ENCODE results near the gene RTL10.

The RTL10 gene

DNA sequence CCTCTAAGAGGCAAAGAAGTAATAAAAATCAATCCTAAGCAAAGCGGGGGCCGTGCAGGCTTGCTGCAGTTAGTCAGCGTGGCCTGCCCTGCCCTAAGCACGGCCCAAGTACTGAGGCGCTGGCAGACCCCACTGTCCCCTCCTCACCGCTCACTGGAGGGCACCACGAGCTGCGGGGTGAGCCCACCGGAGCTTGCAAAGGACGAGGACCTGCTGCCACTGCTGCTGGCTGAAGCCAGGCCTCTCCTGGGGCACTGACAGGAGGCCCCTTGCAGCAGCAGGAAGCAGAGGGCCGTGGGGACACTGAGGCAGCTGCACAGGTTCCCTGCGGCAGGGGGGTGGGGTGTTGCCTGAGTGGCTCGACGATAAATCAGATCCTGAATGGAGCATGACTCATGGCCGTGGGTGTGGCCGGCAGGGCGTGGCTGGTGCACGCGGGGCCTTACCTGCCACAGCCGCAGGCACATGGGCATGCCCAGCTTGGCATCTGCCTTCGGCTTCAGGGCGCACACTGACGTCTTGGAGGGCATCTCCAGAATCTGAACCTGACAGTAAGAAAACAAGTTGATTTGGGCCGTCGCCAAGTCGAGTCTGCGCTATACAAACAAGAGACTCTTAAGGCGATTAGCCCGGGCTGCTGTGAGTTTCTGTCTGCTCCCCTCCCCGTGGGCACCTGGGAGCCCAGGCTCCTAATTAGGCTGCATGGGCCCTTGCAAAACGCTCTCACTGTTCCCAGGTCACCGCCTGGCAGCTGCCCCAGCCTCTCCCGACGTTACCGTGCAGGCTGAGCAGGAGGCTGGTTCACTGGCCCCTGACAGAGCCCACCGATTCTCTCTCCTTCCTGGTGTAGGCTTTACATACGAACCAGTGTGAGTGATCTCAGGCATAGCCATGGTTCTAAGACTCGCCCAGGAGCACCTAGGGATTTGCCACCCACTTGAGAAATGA is 48.2 kb downstream of the RTL10 start:
- H2AFZ ChIP-seq (ENCODE audit: low read length) = no peak overlapping the region
- no peak overlapping the region for H3K27ac ChIP-seq (ENCODE audit: low read length)
- H3K9me2 ChIP-seq (replicated peaks; ENCODE audit: insufficient read depth, low read length) = no peaks in the 10 kb centered on the region
- no peaks in the 10 kb centered on the region for H3K79me2 ChIP-seq (ENCODE audit: low read length)
- H3K27me3 ChIP-seq (replicated peaks; ENCODE audit: insufficient read depth, low read length) = no peaks in the 10 kb centered on the region
- no peak overlapping the region for H3K4me3 ChIP-seq (ENCODE audit: low read length)
- no peaks in the 10 kb centered on the region for H3K4me1 ChIP-seq (ENCODE audit: low read length)
- no peaks in the 10 kb centered on the region for H4K20me1 ChIP-seq (ENCODE audit: insufficient read depth, low read length)
- TF ChIP-seq EZH2 (optimal IDR thresholded peaks at IDR 0.05; ENCODE audit: low read depth, low read length) = no peak
- TF ChIP-seq, protein P1, sequence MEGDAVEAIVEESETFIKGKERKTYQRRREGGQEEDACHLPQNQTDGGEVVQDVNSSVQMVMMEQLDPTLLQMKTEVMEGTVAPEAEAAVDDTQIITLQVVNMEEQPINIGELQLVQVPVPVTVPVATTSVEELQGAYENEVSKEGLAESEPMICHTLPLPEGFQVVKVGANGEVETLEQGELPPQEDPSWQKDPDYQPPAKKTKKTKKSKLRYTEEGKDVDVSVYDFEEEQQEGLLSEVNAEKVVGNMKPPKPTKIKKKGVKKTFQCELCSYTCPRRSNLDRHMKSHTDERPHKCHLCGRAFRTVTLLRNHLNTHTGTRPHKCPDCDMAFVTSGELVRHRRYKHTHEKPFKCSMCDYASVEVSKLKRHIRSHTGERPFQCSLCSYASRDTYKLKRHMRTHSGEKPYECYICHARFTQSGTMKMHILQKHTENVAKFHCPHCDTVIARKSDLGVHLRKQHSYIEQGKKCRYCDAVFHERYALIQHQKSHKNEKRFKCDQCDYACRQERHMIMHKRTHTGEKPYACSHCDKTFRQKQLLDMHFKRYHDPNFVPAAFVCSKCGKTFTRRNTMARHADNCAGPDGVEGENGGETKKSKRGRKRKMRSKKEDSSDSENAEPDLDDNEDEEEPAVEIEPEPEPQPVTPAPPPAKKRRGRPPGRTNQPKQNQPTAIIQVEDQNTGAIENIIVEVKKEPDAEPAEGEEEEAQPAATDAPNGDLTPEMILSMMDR (IDR thresholded peaks at IDR 0.05; ENCODE audit: low read length) = no peak
- TF ChIP-seq EZH2phosphoT487 (IDR thresholded peaks at IDR 0.05; ENCODE audit: low read length) = no peak
- H3K9ac ChIP-seq (ENCODE audit: low read length) = no peak overlapping the region
- no peaks in the 10 kb centered on the region for H3K9me3 ChIP-seq (replicated peaks; ENCODE audit: insufficient read depth, low read length)
- H3F3A ChIP-seq (ENCODE audit: insufficient read depth, low read length) = no peaks in the 10 kb centered on the region
- no peaks in the 10 kb centered on the region for H3K36me3 ChIP-seq (replicated peaks; ENCODE audit: insufficient read depth, low read length)
- DNase-seq = no peak
- H3K4me2 ChIP-seq (ENCODE audit: low read depth, low read length) = no peak overlapping the region

DNA sequence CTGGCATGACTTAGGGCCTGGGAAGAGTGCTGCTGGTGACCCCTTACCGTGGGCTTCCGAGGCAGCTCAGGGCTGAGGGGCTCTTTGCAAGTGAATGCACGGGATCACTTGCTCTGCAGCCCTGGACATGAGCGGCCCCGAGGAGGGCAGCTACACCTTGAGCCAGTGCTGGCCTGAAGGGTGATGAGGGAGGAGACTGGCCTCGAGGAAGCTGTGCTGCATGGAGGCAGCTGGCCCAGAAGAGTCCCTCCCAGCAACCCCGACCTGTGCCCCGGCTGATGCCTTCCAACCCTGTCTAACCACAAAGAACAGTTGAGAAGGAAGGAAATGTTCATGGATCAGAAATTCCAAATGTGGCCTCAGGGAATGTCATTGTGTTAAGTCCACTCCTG is 48.9 kb downstream of the RTL10 start:
- Histone ChIP-seq H4K20me1 (ENCODE audit: insufficient read depth, low read length) (no peaks in the 10 kb centered on the region), H3K27ac (ENCODE audit: low read length) (no peak overlapping the region), H3K4me2 (ENCODE audit: low read depth, low read length) (no peak overlapping the region), H3K9me2 (replicated peaks; ENCODE audit: insufficient read depth, low read length) (no peaks in the 10 kb centered on the region), H3K27me3 (replicated peaks; ENCODE audit: insufficient read depth, low read length) (no peaks in the 10 kb centered on the region), H2AFZ (ENCODE audit: low read length) (no peak overlapping the region), H3K9ac (ENCODE audit: low read length) (no peak overlapping the region), H3K9me3 (replicated peaks; ENCODE audit: insufficient read depth, low read length) (no peaks in the 10 kb centered on the region), H3K79me2 (ENCODE audit: low read length) (no peaks in the 10 kb centered on the region), H3F3A (ENCODE audit: insufficient read depth, low read length) (no peaks in the 10 kb centered on the region), H3K36me3 (replicated peaks; ENCODE audit: insufficient read depth, low read length) (no peaks in the 10 kb centered on the region), H3K4me1 (ENCODE audit: low read length) (no peaks in the 10 kb centered on the region), H3K4me3 (ENCODE audit: low read length) (no peak overlapping the region)
- no peak for DNase-seq
- TF ChIP-seq EZH2phosphoT487 (IDR thresholded peaks at IDR 0.05; ENCODE audit: low read length) (no peak), EZH2 (optimal IDR thresholded peaks at IDR 0.05; ENCODE audit: low read depth, low read length) (no peak)
- TF ChIP-seq, protein P1 (IDR thresholded peaks at IDR 0.05; ENCODE audit: low read length) = no peak

Data from MM.1S (cell line).